CD8-positive, alpha-beta memory T cell (primary cell): ENCODE data around the gene UPF2. TPM values are rescaled to one million over a fixed set of nuclear protein-coding genes. Genes with fewer than 3 reads are reported as not detected.
"Not testable (repeated sequence)": the region's sequence is repeated elsewhere in the genome, so short reads cannot be mapped to it uniquely, and the experiment has no call there.

Source experiments
- CTCF ChIA-PET: fragments of 350-600 bp; sonication (Branson Sonifier 250); formaldehyde crosslinking; loops from one replicate; lab custom pipeline; 2021; ENCODE audit warnings: antibody characterized with exemption; lab: Charles Lee
- POLR2A ChIA-PET: fragments of 350-600 bp; sonication (Branson Sonifier 250); formaldehyde crosslinking; loops from one replicate; lab custom pipeline; 2021; ENCODE audit warnings: antibody characterized with exemption; lab: Charles Lee
- DNase-seq, 5 donors: peaks; one replicate each; pipeline versions ENCODE4 v3.0.0 to v3.0.0-alpha.2; 2020 to 2022; ENCODE audit warnings: mixed read lengths in 1 of 5
- H3K27ac ChIP-seq: one replicate; pipeline ENCODE4 v1.7.0; 2013; ENCODE audit warnings: low read depth, mild to moderate bottlenecking, low read length, moderate library complexity
- H3K27me3 ChIP-seq: 2 replicates; pipeline ENCODE4 v1.7.0; 2013; ENCODE audit warnings: low read length, mild to moderate bottlenecking; ENCODE audit not compliant: insufficient read depth, poor library complexity, severe bottlenecking
- H3K36me3 ChIP-seq: 2 replicates; pipeline ENCODE4 v1.7.0; 2013; ENCODE audit warnings: mild to moderate bottlenecking, low read length, moderate library complexity; ENCODE audit not compliant: insufficient read depth
- H3K4me1 ChIP-seq: 2 replicates; pipeline ENCODE4 v1.7.0; 2013; ENCODE audit warnings: mild to moderate bottlenecking, low read length, moderate library complexity; ENCODE audit not compliant: insufficient read depth
- H3K4me3 ChIP-seq: 2 replicates; pipeline ENCODE4 v1.7.0; 2013; ENCODE audit warnings: mild to moderate bottlenecking, low read length
- H3K9me3 ChIP-seq: 2 replicates; pipeline ENCODE4 v1.7.0; 2013; ENCODE audit warnings: mild to moderate bottlenecking, low read length
- H3K27ac Mint-ChIP-seq, 8 donors: one replicate each; pipeline ENCODE4 v1.8.0; 2020 to 2021; ENCODE audit warnings: mixed read lengths in 8 of 8, mild to moderate bottlenecking in 6 of 8, inconsistent platforms in 3 of 8, moderate library complexity in 3 of 8
- H3K27me3 Mint-ChIP-seq, 2 donors: one replicate each; pipeline ENCODE4 v1.8.0; 2020 to 2021; ENCODE audit warnings: mixed read lengths in 2 of 2, mild to moderate bottlenecking in 1 of 2, moderate library complexity in 1 of 2
- H3K36me3 Mint-ChIP-seq, 3 donors: one replicate each; pipeline ENCODE4 v1.8.0; 2020 to 2021; ENCODE audit warnings: mixed read lengths in 3 of 3, inconsistent platforms in 1 of 3, mild to moderate bottlenecking in 1 of 3
- H3K4me1 Mint-ChIP-seq, 3 donors: one replicate each; pipeline ENCODE4 v1.8.0; 2020 to 2021; ENCODE audit warnings: mixed read lengths in 3 of 3, inconsistent platforms in 1 of 3, mild to moderate bottlenecking in 1 of 3
- H3K4me3 Mint-ChIP-seq, 7 donors: one replicate each; pipeline ENCODE4 v1.8.0; 2020 to 2021; ENCODE audit warnings: mixed read lengths in 7 of 7, mild to moderate bottlenecking in 6 of 7, moderate library complexity in 4 of 7, inconsistent platforms in 2 of 7
- H3K9me3 Mint-ChIP-seq, 5 donors: one replicate each; pipeline ENCODE4 v1.8.0; 2020 to 2022; ENCODE audit warnings: mixed read lengths in 5 of 5, mild to moderate bottlenecking in 3 of 5, moderate library complexity in 2 of 5, inconsistent platforms in 1 of 5
- polyA plus RNA-seq: library from polyadenylated mRNA; unstranded; fragments of 300-500 nt; fragmentation: Illumina TruSeq; gene quantifications from one replicate; pipeline ENCODE4 v1.2.3, GENCODE V29; 2021
- total RNA-seq, 2 experiments: library from RNA; stranded (reverse); gene quantifications; one replicate each; pipeline ENCODE4 v1.2.3, GENCODE V29; 2021

UPF2 gene
- total and polyA plus RNA-seq, 3 experiments from 2014 or later: 18.5 to 42.4 (median 39.8) TPM

GRCh38 chr10:11893749-11894278 is 148.8 kb downstream of the UPF2 start:
- Histone ChIP-seq H3K36me3 (no peaks in the 10 kb centered on the region), H3K4me3 (no peak overlapping the region), H3K27me3 (no peaks in the 10 kb centered on the region), H3K4me1 (no peaks in the 10 kb centered on the region), H3K9me3 (no peaks in the 10 kb centered on the region), H3K27ac (peak overlapping the region; percentile 43)
- H3K4me1 Mint-ChIP-seq: peaks cover 0 to 8% (median 0%) of the 10 kb centered on the region in 3 donors
- H3K9me3 Mint-ChIP-seq: no peaks in the 10 kb centered on the region
- DNase-seq: no peak
- no peaks in the 10 kb centered on the region for H3K27me3 Mint-ChIP-seq
- ChIA-PET POLR2A (no interaction called here), CTCF (no interaction called here)
- H3K4me3 Mint-ChIP-seq: no peak overlapping the region
- H3K36me3 Mint-ChIP-seq: no peaks in the 10 kb centered on the region
- no peak overlapping the region for H3K27ac Mint-ChIP-seq

GRCh38 chr10:11891776-11892486 is 150.7 kb downstream of the UPF2 start:
- Mint-ChIP-seq H3K9me3 (no peaks in the 10 kb centered on the region), H3K4me1 (peaks cover 0 to 6% (median 0%) of the 10 kb centered on the region in 3 donors), H3K27me3 (no peaks in the 10 kb centered on the region), H3K36me3 (no peaks in the 10 kb centered on the region), H3K4me3 (no peak overlapping the region), H3K27ac (peak overlapping the region in 1 of 8 donors; percentile 44)
- no peak for DNase-seq
- H3K9me3 ChIP-seq: no peaks in the 10 kb centered on the region
- peak overlapping the region; percentile 1 for H3K27ac ChIP-seq
- no peaks in the 10 kb centered on the region for H3K4me1 ChIP-seq
- POLR2A ChIA-PET: no interaction called here
- H3K36me3 ChIP-seq: no peaks in the 10 kb centered on the region
- no peaks in the 10 kb centered on the region for H3K27me3 ChIP-seq
- H3K4me3 ChIP-seq: no peak overlapping the region
- CTCF ChIA-PET: no interaction called here

GRCh38 chr10:11889263-11889662 is 153.3 kb downstream of the UPF2 start:
- H3K36me3 ChIP-seq, H3K4me1 Mint-ChIP-seq, H3K36me3 Mint-ChIP-seq, H3K4me1 ChIP-seq, H3K27ac Mint-ChIP-seq, H3K9me3 Mint-ChIP-seq, H3K27me3 ChIP-seq, H3K9me3 ChIP-seq, H3K27me3 Mint-ChIP-seq, H3K4me3 Mint-ChIP-seq, POLR2A ChIA-PET, DNase-seq, H3K27ac ChIP-seq, H3K4me3 ChIP-seq, CTCF ChIA-PET: not testable (repeated sequence)

GRCh38 chr10:11887381-11888227 is 155.0 kb downstream of the UPF2 start:
- Histone ChIP-seq H3K4me1 (peaks cover 5% of the 10 kb centered on the region), H3K36me3 (no peaks in the 10 kb centered on the region), H3K27me3 (no peaks in the 10 kb centered on the region), H3K27ac (no peak overlapping the region), H3K4me3 (no peak overlapping the region), H3K9me3 (no peaks in the 10 kb centered on the region)
- ChIA-PET POLR2A (no interaction called here), CTCF (no interaction called here)
- no peaks in the 10 kb centered on the region for H3K9me3 Mint-ChIP-seq
- H3K27ac Mint-ChIP-seq: peak overlapping the region in 1 of 8 donors; percentile 54
- H3K4me1 Mint-ChIP-seq: peaks cover 2 to 8% (median 7%) of the 10 kb centered on the region in 3 donors
- no peaks in the 10 kb centered on the region for H3K27me3 Mint-ChIP-seq
- H3K4me3 Mint-ChIP-seq: no peak overlapping the region
- no peaks in the 10 kb centered on the region for H3K36me3 Mint-ChIP-seq
- no peak for DNase-seq

- H3K9me3 Mint-ChIP-seq: no peaks in the 10 kb centered on the region
- no peaks in the 10 kb centered on the region for H3K27me3 ChIP-seq
- no peaks in the 10 kb centered on the region for H3K36me3 Mint-ChIP-seq
- no peak overlapping the region for H3K4me3 Mint-ChIP-seq
- no peak for DNase-seq
- H3K27ac Mint-ChIP-seq: no peak overlapping the region
- no peak overlapping the region for H3K27ac ChIP-seq
- H3K36me3 ChIP-seq: no peaks in the 10 kb centered on the region
- H3K4me1 ChIP-seq: peaks cover 5% of the 10 kb centered on the region
- ChIA-PET CTCF (no interaction called here), POLR2A (no interaction called here)
- no peak overlapping the region for H3K4me3 ChIP-seq
- H3K4me1 Mint-ChIP-seq: peaks cover 8 to 16% (median 15%) of the 10 kb centered on the region in 3 donors
- no peaks in the 10 kb centered on the region for H3K9me3 ChIP-seq
- H3K27me3 Mint-ChIP-seq: no peaks in the 10 kb centered on the region
Observed at GRCh38 chr10:11886851-11887250, 155.8 kb downstream of the UPF2 start.

- H3K4me3 Mint-ChIP-seq: no peak overlapping the region
- no peaks in the 10 kb centered on the region for H3K36me3 Mint-ChIP-seq
- H3K9me3 ChIP-seq: no peaks in the 10 kb centered on the region
- no peaks in the 10 kb centered on the region for H3K27me3 Mint-ChIP-seq
- DNase-seq: no peak
- H3K4me1 Mint-ChIP-seq: peaks cover 9 to 19% (median 17%) of the 10 kb centered on the region in 3 donors
- ChIA-PET POLR2A (no interaction called here), CTCF (no interaction called here)
- H3K4me3 ChIP-seq: no peak overlapping the region
- H3K9me3 Mint-ChIP-seq: no peaks in the 10 kb centered on the region
- no peak overlapping the region for H3K27ac Mint-ChIP-seq
- no peaks in the 10 kb centered on the region for H3K27me3 ChIP-seq
- H3K4me1 ChIP-seq: peaks cover 5% of the 10 kb centered on the region
- H3K27ac ChIP-seq: no peak overlapping the region
- no peaks in the 10 kb centered on the region for H3K36me3 ChIP-seq
Observed at GRCh38 chr10:11886138-11886474, 156.5 kb downstream of the UPF2 start.

GRCh38 chr10:11885437-11886137 is 157.0 kb downstream of the UPF2 start:
- Mint-ChIP-seq H3K27ac (no peak overlapping the region), H3K4me1 (peaks cover 9 to 19% (median 17%) of the 10 kb centered on the region in 3 donors), H3K36me3 (no peaks in the 10 kb centered on the region), H3K27me3 (no peaks in the 10 kb centered on the region), H3K4me3 (no peak overlapping the region), H3K9me3 (no peaks in the 10 kb centered on the region)
- Histone ChIP-seq H3K9me3 (no peaks in the 10 kb centered on the region), H3K4me3 (no peak overlapping the region), H3K4me1 (peaks cover 5% of the 10 kb centered on the region), H3K27me3 (no peaks in the 10 kb centered on the region), H3K27ac (no peak overlapping the region), H3K36me3 (no peaks in the 10 kb centered on the region)
- ChIA-PET CTCF (no interaction called here), POLR2A (no interaction called here)
- peak in 1 of 5 donors; percentile 13 for DNase-seq
